ENCODE measurements around the gene CLSTN2.

CLSTN2 gene

GRCh38 chr3:140166861-140167599 is 232.0 kb downstream of the CLSTN2 start:
- Histone ChIP-seq H3K9me3 (ENCODE audit: control insufficient read depth, insufficient read depth, low read depth, low read length) (no peaks in the 10 kb centered on the region), H3K4me3 (ENCODE audit: low read depth, low read length) (no peak overlapping the region), H3K4me1 (ENCODE audit: control insufficient read depth, insufficient read depth, low read length) (no peaks in the 10 kb centered on the region), H3K27ac (ENCODE audit: extremely low read depth, low read depth, low read length) (no peak overlapping the region), H3K36me3 (ENCODE audit: control insufficient read depth in 2 of 2, insufficient read depth in 1 of 2, low read length in 2 of 2) (no peaks in the 10 kb centered on the region)
- ChIA-PET POLR2A (no interaction called here), CTCF (no interaction called here)
- TF ChIP-seq ZNF132 (tag by site-specific recombination; IDR thresholded peaks at IDR 0.05; ENCODE audit: borderline replicate concordance) (no peak), ZNF423 (tag by site-specific recombination; IDR thresholded peaks at IDR 0.05) (no peak), OVOL3 (tag by site-specific recombination; IDR thresholded peaks at IDR 0.05) (no peak), ZSCAN18 (tag by site-specific recombination; IDR thresholded peaks at IDR 0.05) (no peak), KLF7 (tag by site-specific recombination; IDR thresholded peaks at IDR 0.05; ENCODE audit: borderline replicate concordance) (no peak), ZNF701 (tag by site-specific recombination; IDR thresholded peaks at IDR 0.05) (no peak), ZNF248 (tag by site-specific recombination; IDR thresholded peaks at IDR 0.05) (no peak), ZNF514 (tag by site-specific recombination; IDR thresholded peaks at IDR 0.05) (no peak), ZNF133 (tag by site-specific recombination; IDR thresholded peaks at IDR 0.05) (no peak), ZNF664 (tag by site-specific recombination; IDR thresholded peaks at IDR 0.05) (no peak), ZNF174 (tag by site-specific recombination; IDR thresholded peaks at IDR 0.05) (no peak), ZNF292 (tag by site-specific recombination; IDR thresholded peaks at IDR 0.05; ENCODE audit: borderline replicate concordance, low read depth) (no peak), ZNF510 (tag by site-specific recombination; IDR thresholded peaks at IDR 0.05; ENCODE audit: insufficient replicate concordance) (no peak), SP7 (tag by site-specific recombination; IDR thresholded peaks at IDR 0.05) (no peak), PRDM4 (tag by site-specific recombination; IDR thresholded peaks at IDR 0.05) (no peak), ZNF777 (tag by site-specific recombination; IDR thresholded peaks at IDR 0.05; ENCODE audit: borderline replicate concordance) (no peak), ZNF157 (tag by site-specific recombination; IDR thresholded peaks at IDR 0.05) (no peak), ATF2 (tag by site-specific recombination; IDR thresholded peaks at IDR 0.05; ENCODE audit: low read depth) (no peak), KLF16 (tag by site-specific recombination; IDR thresholded peaks at IDR 0.05) (no peak)

- ChIA-PET POLR2A (no interaction called here), CTCF (no interaction called here)
- no peak for TF ChIP-seq ZFP3 (tag by site-specific recombination; IDR thresholded peaks at IDR 0.05; ENCODE audit: low read depth)
- no peak for TF ChIP-seq ZNF768 (tag by site-specific recombination; IDR thresholded peaks at IDR 0.05)
- no peak for TF ChIP-seq ZNF174 (tag by site-specific recombination; IDR thresholded peaks at IDR 0.05)
- no peak for TF ChIP-seq FEZF1 (tag by site-specific recombination; IDR thresholded peaks at IDR 0.05)
- Histone ChIP-seq H3K4me3 (ENCODE audit: low read depth, low read length) (no peak overlapping the region), H3K27ac (ENCODE audit: extremely low read depth, low read depth, low read length) (no peak overlapping the region), H3K36me3 (ENCODE audit: control insufficient read depth in 2 of 2, insufficient read depth in 1 of 2, low read length in 2 of 2) (no peaks in the 10 kb centered on the region), H3K9me3 (ENCODE audit: control insufficient read depth, insufficient read depth, low read depth, low read length) (no peaks in the 10 kb centered on the region), H3K4me1 (ENCODE audit: control insufficient read depth, insufficient read depth, low read length) (no peaks in the 10 kb centered on the region)
Measured at GRCh38 chr3:140167600-140168281, 232.8 kb downstream of the CLSTN2 start.

All from HEK293 (cell line).